C1 segment of cervical spinal cord (tissue), 14 donors: ENCODE measurements around the gene PLA2G4A.

Experiments used
- DNase-seq, 14 donors: peaks; one replicate each; lab custom pipeline; 2025; lab: John Stamatoyannopoulos, UW

The PLA2G4A gene

DNA sequence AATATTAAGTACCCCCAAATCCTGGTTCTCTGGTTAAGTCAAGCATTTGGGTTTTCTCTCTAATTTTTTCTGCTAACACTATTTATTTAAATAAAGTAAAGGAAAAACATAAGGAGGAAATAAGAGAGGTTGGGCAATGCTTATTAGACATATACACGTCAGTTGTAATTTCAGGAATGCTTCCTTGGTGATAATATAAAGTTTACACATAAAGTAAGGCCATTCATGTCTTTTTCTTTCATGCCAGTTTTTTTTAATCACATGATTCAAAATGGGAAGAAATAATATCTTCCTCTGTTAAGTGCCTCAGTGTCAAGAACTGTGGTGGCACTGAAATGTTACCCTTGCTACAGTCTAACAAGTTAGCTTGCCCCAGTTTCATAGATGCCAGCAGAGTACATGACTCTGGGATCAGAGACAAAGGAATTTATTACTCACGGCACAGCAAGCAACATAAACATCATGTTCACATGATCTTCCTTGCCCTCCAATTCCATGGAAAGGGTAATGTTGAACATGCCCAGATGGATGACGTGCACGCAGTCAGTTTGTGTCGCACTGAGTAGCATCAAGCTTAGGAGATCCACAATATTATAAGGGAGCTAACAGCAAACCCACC is 184.9 kb downstream of the PLA2G4A start:
- DNase-seq: no peak

DNA sequence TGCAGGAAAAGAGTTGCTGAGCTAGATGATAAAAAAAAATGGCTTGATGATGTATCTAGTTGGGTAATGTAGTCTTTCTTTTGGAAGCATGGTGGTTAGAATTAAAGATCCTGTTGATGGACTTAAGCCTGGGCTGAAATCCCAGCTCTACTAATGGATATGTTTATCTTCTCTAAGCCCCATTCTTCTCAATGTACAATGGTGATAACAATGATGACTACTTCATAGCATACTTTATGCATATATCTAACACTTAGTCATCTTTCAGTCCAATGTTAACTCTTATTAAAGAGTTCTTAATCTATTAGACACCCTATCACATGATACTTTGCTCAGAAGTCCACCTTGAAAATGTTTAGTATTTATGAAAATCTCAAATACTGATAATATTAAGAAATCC is 189.5 kb downstream of the PLA2G4A start:
- DNase-seq: no peak

DNA sequence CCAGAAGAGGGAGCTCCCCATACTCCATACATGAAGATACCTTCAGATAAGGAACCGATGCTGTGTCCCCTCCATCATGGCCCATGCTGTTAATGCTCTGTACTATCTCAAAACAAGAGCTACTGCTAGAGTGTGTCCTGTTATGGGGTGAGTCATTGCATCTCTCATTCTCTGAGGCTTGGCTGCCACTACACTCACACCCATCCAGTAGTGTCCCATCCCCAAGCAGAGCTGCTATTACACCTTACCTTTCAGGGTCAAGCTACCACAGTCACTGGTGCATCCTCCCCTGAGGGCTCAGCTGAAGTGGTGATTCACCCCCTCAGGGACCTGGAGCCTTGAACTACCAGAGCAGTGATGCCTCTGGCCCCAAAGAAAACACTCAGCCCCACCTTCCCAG is 198.5 kb downstream of the PLA2G4A start:
- no peak for DNase-seq

DNA sequence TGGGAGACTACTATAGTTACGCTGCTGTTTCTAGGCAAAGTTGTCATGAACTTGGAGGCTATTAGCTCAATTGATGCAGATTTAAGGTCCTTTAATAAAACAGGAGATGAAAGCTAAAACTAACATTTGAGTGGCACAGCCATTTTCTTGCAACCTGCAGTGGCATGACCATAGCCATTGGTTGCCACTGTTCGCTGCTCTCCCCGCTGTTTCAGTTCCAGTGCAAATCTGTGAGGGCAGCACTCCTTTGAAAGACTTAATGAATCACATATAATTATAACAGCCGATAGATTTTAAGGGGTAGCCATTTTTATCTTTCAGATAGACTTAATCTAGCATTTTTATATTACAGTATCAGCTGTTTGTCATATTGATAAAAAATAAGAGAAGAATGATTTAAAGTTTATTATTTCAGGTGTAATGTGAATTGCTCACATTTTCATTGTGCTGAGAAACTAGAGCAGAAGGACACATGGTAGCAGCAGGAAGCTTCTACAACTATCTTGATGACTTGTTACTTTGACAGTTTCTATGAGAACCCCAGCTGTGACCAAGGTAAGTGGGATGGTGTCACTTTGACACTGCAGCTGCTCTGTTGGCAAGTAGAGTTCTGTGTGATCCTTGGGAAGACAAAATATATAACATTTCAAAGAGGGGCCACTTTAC is 203.7 kb downstream of the PLA2G4A start:
- no peak for DNase-seq

DNA sequence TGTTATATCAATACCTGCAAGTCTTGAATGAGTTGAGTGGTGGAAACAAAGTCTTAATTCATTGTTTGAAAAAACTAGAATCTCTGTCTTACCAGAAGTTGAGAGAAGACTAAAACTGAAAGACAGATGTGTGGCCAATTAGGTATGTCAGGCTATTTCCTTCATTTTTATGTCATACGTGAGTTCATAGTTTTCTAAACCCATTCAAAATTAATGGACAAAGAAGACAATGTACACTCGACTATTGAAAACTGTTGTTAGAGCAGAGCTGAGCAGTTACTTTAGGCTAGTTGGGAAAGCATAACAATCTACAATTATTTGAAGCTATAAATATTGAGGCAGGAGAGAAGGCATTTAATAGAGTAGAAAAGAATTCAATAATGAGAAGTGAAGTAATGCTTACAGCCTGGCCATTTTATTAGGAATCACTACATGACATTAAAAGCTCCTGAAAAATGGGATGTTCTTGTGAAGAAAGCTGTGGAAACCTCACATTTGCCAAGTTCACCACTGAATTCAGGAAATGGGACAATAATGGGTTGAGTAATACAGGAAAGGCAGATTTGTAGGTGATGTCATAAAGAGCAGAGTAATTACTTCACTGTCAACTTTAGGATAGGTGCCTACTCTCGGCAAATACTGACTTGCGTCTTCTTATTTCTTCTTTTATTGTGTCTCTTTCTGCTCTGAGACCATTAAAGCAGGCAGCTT is 204.4 kb downstream of the PLA2G4A start:
- no peak for DNase-seq

DNA sequence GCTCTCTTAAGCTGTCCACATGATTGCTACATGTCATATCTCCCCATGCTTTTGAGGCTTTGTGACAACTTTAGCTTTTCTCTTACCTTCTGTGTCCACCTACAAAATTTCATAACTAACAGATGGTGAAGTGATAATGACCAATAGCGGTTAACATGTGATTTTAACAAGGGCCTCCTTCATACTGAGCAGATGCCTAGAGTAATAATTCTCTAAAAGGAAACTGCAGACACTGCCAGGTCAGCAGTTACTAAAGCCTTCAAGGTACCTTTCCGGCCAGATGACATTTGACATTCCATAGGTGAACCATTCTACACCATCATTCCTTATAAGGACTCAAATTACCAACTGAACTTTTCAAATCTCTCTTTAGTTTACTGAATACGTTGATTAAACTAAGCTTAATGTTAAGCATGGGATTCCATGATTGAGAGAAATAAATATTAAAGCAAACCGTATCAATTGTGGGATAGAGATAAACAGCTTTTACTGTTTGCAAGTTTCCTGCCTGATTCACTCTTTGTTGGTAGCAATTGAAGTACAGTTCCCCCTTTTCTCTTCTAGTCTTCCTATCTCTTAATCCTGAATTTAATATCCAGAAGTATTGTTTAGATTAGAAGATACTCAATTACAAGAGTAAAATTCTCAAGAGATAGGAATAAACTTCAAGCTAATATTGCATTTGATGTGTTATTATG is 205.1 kb downstream of the PLA2G4A start:
- no peak for DNase-seq

DNA sequence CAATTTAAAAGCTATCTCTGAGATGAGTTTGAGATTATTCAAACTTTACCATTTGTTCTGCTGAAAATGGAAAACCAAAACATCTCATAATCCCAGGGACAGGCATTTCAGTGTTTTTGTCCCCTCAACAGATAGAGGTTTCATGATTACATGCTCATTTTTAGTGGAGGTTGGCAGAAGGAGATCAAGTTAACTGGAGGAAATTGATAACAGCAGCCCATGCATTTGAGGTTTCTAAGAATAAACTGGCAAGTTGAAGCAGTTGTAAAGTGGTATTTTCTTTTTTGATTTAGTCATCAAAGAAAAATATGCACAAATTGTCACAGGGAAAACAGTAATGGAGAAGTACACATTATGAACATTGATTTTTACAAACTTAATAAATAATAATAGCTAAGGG is 205.8 kb downstream of the PLA2G4A start:
- no peak for DNase-seq

DNA sequence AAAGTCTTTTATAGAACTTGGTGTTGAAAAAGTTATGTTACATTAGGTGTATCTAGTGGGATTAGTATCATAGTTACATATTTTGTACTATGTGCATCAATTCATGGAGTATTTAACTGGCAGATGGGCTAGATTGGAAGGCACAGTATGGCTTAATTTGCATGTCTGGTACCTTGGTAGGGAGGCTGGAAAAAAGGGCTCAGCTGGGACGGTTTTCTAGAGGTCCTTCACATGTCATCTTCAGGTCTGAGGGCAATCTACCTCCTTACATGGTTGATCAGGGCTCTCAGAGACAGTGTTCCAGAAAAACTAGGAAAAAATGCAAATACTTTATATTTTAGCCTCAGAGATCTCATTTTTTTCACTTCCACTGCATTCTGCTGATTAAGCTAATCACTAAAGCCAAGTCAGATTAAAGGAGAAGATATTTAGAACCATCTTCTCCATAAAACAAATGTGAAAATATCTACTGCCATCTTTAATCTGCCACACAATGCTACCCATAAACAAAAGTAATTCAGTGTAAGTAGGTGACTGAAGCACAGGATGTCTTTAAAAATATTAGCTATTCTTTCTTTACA is 209.3 kb downstream of the PLA2G4A start:
- DNase-seq: no peak
